ENCODE results near the gene ELAVL2. TPM values are rescaled to one million over a fixed set of nuclear protein-coding genes. Genes with fewer than 3 reads are reported as not detected.

ELAVL2 gene
- total RNA-seq, 1 donor from 2014 or later, result 0.52 TPM

DNA sequence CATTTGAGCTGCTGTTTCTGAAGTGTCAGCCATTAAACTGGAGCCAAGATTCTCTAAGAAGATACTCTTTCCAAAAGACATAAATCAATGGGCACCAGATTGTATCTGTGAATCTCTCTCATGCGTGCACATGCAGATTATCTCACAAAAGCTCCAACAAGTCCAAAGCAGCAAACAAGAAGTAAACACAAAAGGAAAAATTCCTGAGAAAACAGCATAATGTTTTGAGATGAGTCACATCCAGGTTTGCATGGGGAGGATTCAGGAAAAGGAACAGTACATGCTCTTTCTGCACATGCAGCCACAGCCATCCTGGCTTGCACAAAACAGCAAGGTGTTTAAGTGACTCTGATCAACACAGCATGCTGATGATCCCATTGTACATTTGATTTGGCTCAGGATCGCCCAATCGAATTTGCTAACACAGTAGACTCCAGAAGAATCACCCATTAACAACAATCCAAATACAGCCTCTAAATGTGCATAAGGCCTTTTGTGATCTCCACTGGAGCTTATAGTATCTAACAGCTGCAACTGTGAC lies 143.1 kb downstream of the ELAVL2 start:
- no peak for DNase-seq (ENCODE audit: low read depth)
- TF ChIP-seq CTCF (conservative IDR thresholded peaks at IDR 0.05; ENCODE audit: low read depth, low read length), result no peak
- H3K4me3 ChIP-seq (ENCODE audit: low read depth, low read length), result no peak overlapping the region

DNA sequence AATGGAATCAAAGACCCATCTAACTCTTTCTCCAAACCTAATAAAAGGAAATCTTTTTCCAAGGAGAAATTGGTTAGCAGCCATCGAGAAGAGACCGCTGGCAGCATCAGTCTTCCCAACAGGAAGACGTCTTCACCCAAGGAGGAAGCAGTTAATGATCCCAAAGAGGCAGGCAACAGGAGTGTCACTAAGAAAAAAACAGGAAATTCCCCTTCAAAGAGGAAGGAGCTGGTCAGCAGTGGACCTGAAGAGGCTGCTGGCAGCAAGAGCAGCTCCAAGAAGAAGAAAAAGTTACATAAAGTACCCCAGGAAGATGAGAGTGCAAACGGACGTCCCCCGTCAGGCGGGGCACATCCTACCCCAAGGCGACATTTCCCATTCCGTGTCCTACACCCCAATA lies 143.7 kb downstream of the ELAVL2 start:
- H3K4me3 ChIP-seq (ENCODE audit: low read depth, low read length), result no peak overlapping the region
- no peak for DNase-seq (ENCODE audit: low read depth)
- TF ChIP-seq CTCF (conservative IDR thresholded peaks at IDR 0.05; ENCODE audit: low read depth, low read length), result no peak

- TF ChIP-seq CTCF (conservative IDR thresholded peaks at IDR 0.05; ENCODE audit: low read depth, low read length), result no peak
- no peak overlapping the region for H3K4me3 ChIP-seq (ENCODE audit: low read depth, low read length)
- no peak for DNase-seq (ENCODE audit: low read depth)
These were observed 148.6 kb downstream of the ELAVL2 start for GRCh38 chr9:23677446-23677845.

GRCh38 chr9:23674016-23674585 lies 151.9 kb downstream of the ELAVL2 start:
- no peak for TF ChIP-seq CTCF (conservative IDR thresholded peaks at IDR 0.05; ENCODE audit: low read depth, low read length)

GRCh38 chr9:23672151-23672550 lies 153.9 kb downstream of the ELAVL2 start:
- no peak for DNase-seq (ENCODE audit: low read depth)
- no peak for TF ChIP-seq CTCF (conservative IDR thresholded peaks at IDR 0.05; ENCODE audit: low read depth, low read length)
- no peak overlapping the region for H3K4me3 ChIP-seq (ENCODE audit: low read depth, low read length)

More at GRCh38 chr9:23674016-23674585, 151.9 kb downstream of the ELAVL2 start:
- DNase-seq (ENCODE audit: low read depth), result no peak
- no peak overlapping the region for H3K4me3 ChIP-seq (ENCODE audit: low read depth, low read length)

DNA sequence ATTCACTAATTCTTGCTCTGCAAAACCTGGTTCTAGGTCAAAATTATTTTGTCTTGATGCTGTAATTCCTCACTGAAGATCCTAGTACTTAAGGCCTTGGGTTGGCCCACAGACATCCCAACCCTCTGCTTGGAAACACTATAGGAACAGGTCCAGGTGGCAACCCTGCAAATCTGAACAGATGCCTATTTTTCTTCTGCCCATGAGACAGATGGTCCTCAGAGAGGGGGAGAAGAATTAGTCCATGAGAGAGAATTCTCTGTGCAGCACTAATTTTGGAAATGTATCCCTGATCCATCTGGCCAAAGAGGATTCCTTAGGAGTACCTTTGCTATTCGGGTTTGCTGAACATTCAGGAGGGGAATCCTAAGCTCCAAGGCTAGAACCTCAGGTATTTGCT lies 156.3 kb downstream of the ELAVL2 start:
- DNase-seq (ENCODE audit: low read depth), result no peak
- H3K4me3 ChIP-seq (ENCODE audit: low read depth, low read length), result no peak overlapping the region
- no peak for TF ChIP-seq CTCF (conservative IDR thresholded peaks at IDR 0.05; ENCODE audit: low read depth, low read length)

DNA sequence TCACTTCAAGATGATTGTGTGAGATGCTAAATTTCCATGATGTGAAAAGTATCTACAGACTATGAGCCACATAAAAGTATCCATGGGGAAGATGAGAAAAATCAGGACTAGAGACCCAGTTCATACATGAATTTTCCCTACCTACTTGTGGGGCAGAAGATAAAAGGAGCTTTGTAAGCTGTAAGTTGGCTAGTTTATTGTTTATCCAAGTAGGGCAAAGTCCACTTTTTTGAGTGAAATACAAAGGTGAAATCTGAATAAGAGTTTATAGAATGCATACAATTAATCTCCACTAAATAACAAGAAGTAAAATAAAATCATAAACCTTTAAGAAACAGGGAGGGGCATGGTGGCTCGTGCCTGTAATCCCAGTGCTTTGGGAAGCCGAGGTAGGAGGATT lies 160.4 kb downstream of the ELAVL2 start:
- no peak for TF ChIP-seq CTCF (conservative IDR thresholded peaks at IDR 0.05; ENCODE audit: low read depth, low read length)
- H3K4me3 ChIP-seq (ENCODE audit: low read depth, low read length), result no peak overlapping the region
- DNase-seq (ENCODE audit: low read depth), result no peak

Measured in epithelial cell of proximal tubule (primary cell).